ENCODE results near the gene MINDY1.

MINDY1 gene

GRCh38 chr1:150995460-150995859 is 11.2 kb downstream of the MINDY1 start:
- H3K9me3 Mint-ChIP-seq = no peaks in the 10 kb centered on the region
- no peaks in the 10 kb centered on the region for H3K27me3 Mint-ChIP-seq
- CTCF ChIA-PET = interaction anchor here (0.6 to 6.6 kb wide), 16 partner anchors 11 to 733 kb away, joined by 3 to 89 read pairs (median 5); partner anchors contain the start of genes ANXA9, CDC42SE1, MINDY1 and MLLT11
- no peak for DNase-seq
- no peak overlapping the region for H3K4me3 Mint-ChIP-seq
- H3K4me1 Mint-ChIP-seq = peaks cover 13% of the 10 kb centered on the region
- peak overlapping the region; percentile 35 for H3K27ac Mint-ChIP-seq
- peaks cover 22% of the 10 kb centered on the region for H3K36me3 Mint-ChIP-seq

GRCh38 chr1:150994248-150994647 is 12.5 kb downstream of the MINDY1 start:
- H3K27me3 Mint-ChIP-seq = no peaks in the 10 kb centered on the region
- no peak overlapping the region for H3K4me3 Mint-ChIP-seq
- H3K4me1 Mint-ChIP-seq = peaks cover 9% of the 10 kb centered on the region
- H3K9me3 Mint-ChIP-seq = no peaks in the 10 kb centered on the region
- peak overlapping the region; percentile 50 for H3K27ac Mint-ChIP-seq
- DNase-seq = no peak
- CTCF ChIA-PET = interaction anchor here (0.8 to 6.6 kb wide), 6 partner anchors 12 to 162 kb away, joined by 3 to 89 read pairs (median 8); partner anchors contain the start of genes ANXA9, MINDY1 and TNFAIP8L2
- peaks cover 17% of the 10 kb centered on the region for H3K36me3 Mint-ChIP-seq

- Mint-ChIP-seq H3K9me3 (no peaks in the 10 kb centered on the region), H3K4me1 (peaks cover 11% of the 10 kb centered on the region), H3K27me3 (peaks cover 5% of the 10 kb centered on the region), H3K27ac (no peak overlapping the region), H3K4me3 (no peak overlapping the region), H3K36me3 (peaks cover 12% of the 10 kb centered on the region)
- CTCF ChIA-PET = interaction anchor here (0.7 kb wide), 1 partner anchor 459 kb away, joined by 3 read pairs; no protein-coding TSS in a partner anchor
- DNase-seq = no peak
Measured at GRCh38 chr1:150992626-150993025, 14.1 kb downstream of the MINDY1 start.

- CTCF ChIA-PET = interaction anchor here (0.6 to 1.7 kb wide), 2 partner anchors 9 to 11 kb away, joined by 3 to 5 read pairs; no protein-coding TSS in a partner anchor
- H3K36me3 Mint-ChIP-seq = no peaks in the 10 kb centered on the region
Measured at GRCh38 chr1:150987924-150988323, 18.8 kb downstream of the MINDY1 start.

GRCh38 chr1:150985179-150985825 is 21.4 kb downstream of the MINDY1 start:
- Mint-ChIP-seq H3K4me1 (peaks cover 7% of the 10 kb centered on the region), H3K36me3 (no peaks in the 10 kb centered on the region), H3K4me3 (no peak overlapping the region), H3K9me3 (no peaks in the 10 kb centered on the region), H3K27ac (no peak overlapping the region), H3K27me3 (peaks cover 39% of the 10 kb centered on the region)
- no peak for DNase-seq
- CTCF ChIA-PET = interaction anchor here (1.0 to 7.6 kb wide), 2 partner anchors 11 to 12 kb away, joined by 3 to 89 read pairs; no protein-coding TSS in a partner anchor

More at GRCh38 chr1:150987924-150988323, 18.8 kb downstream of the MINDY1 start:
- Mint-ChIP-seq H3K27ac (no peak overlapping the region), H3K4me3 (no peak overlapping the region), H3K27me3 (peaks cover 29% of the 10 kb centered on the region), H3K4me1 (peaks cover 5% of the 10 kb centered on the region), H3K9me3 (no peaks in the 10 kb centered on the region)
- no peak for DNase-seq

GRCh38 chr1:150981805-150982712 is 24.6 kb downstream of the MINDY1 start, which contains the start of gene ANXA9:
ANXA9 (plus strand) TSS chr1:150982292; CDS start chr1:150983106, 814 bp downstream.
- Mint-ChIP-seq H3K36me3 (no peaks in the 10 kb centered on the region), H3K27me3 (peaks cover 38% of the 10 kb centered on the region), H3K9me3 (no peaks in the 10 kb centered on the region), H3K4me1 (peaks cover 26% of the 10 kb centered on the region), H3K4me3 (no peak within 1 kb of the TSS), H3K27ac (no peak within 1 kb of the TSS)
- CTCF ChIA-PET = interaction anchor here (0.6 to 7.6 kb wide), 7 partner anchors 15 to 394 kb away, joined by 3 to 89 read pairs (median 4); partner anchors contain the start of gene MINDY1
- DNase-seq = no peak

- Mint-ChIP-seq H3K4me3 (no peak overlapping the region), H3K9me3 (no peaks in the 10 kb centered on the region), H3K27me3 (peaks cover 39% of the 10 kb centered on the region), H3K4me1 (peaks cover 34% of the 10 kb centered on the region), H3K36me3 (no peaks in the 10 kb centered on the region), H3K27ac (no peak overlapping the region)
- CTCF ChIA-PET = interaction anchor here (0.9 to 7.6 kb wide), 9 partner anchors 15 to 433 kb away, joined by 3 to 89 read pairs (median 4); partner anchors contain the start of gene MINDY1
- no peak for DNase-seq
Measured at GRCh38 chr1:150981177-150981804, 25.4 kb downstream of the MINDY1 start.

GRCh38 chr1:150979092-150980056 is 27.3 kb downstream of the MINDY1 start:
- peak; percentile 94 for DNase-seq
- H3K4me3 Mint-ChIP-seq = peak overlapping the region; percentile 38
- H3K9me3 Mint-ChIP-seq = no peaks in the 10 kb centered on the region
- H3K36me3 Mint-ChIP-seq = no peaks in the 10 kb centered on the region
- H3K27ac Mint-ChIP-seq = peak overlapping the region; percentile 37
- peaks cover 44% of the 10 kb centered on the region for H3K4me1 Mint-ChIP-seq
- CTCF ChIA-PET = interaction anchor here (0.7 to 7.6 kb wide), 15 partner anchors 9 to 725 kb away, joined by 3 to 89 read pairs (median 5); partner anchors contain the start of genes C1orf56 and MINDY1
- peaks cover 27% of the 10 kb centered on the region for H3K27me3 Mint-ChIP-seq

GRCh38 chr1:150976879-150977694 is 29.6 kb downstream of the MINDY1 start:
- peak overlapping the region; percentile 22 for H3K4me3 Mint-ChIP-seq
- CTCF ChIA-PET = interaction anchor here (0.7 to 2.6 kb wide), 6 partner anchors 11 to 416 kb away, joined by 3 to 9 read pairs (median 6); no protein-coding TSS in a partner anchor
- H3K27ac Mint-ChIP-seq = peak overlapping the region; percentile 64
- peaks cover 17% of the 10 kb centered on the region for H3K27me3 Mint-ChIP-seq
- H3K9me3 Mint-ChIP-seq = no peaks in the 10 kb centered on the region
- H3K4me1 Mint-ChIP-seq = peaks cover 60% of the 10 kb centered on the region
- peak; percentile 73 for DNase-seq
- H3K36me3 Mint-ChIP-seq = peaks cover 11% of the 10 kb centered on the region

GRCh38 chr1:150976401-150976821 is 30.3 kb downstream of the MINDY1 start:
- Mint-ChIP-seq H3K4me1 (peaks cover 64% of the 10 kb centered on the region), H3K9me3 (no peaks in the 10 kb centered on the region), H3K4me3 (peak overlapping the region; percentile 69), H3K36me3 (peaks cover 12% of the 10 kb centered on the region), H3K27me3 (peaks cover 13% of the 10 kb centered on the region), H3K27ac (peak overlapping the region; percentile 47)
- no peak for DNase-seq
- CTCF ChIA-PET = interaction anchor here (0.7 to 1.7 kb wide), 3 partner anchors 11 to 416 kb away, joined by 3 to 8 read pairs (median 3); no protein-coding TSS in a partner anchor

GRCh38 chr1:150974580-150975478 is 31.9 kb downstream of the MINDY1 start, which contains the start of gene CERS2:
CERS2 (minus strand) TSS chr1:150974835; CDS start chr1:150969090, 5,745 bp downstream.
- peaks cover 77% of the 10 kb centered on the region for H3K4me1 Mint-ChIP-seq
- H3K27ac Mint-ChIP-seq = peak within 1 kb of the TSS; percentile 86
- peaks cover 16% of the 10 kb centered on the region for H3K36me3 Mint-ChIP-seq
- peak within 1 kb of the TSS; percentile 90 for H3K4me3 Mint-ChIP-seq
- CTCF ChIA-PET = interaction anchor here (1.7 kb wide), 1 partner anchor 414 kb away, joined by 8 read pairs; no protein-coding TSS in a partner anchor
- peaks cover 13% of the 10 kb centered on the region for H3K27me3 Mint-ChIP-seq
- DNase-seq = peak; percentile 89
- H3K9me3 Mint-ChIP-seq = no peaks in the 10 kb centered on the region

Data from activated naive CD4-positive, alpha-beta T cell treated with anti-CD3 and anti-CD28 coated beads, Interleukin-2, amount 10 ng/mL, durations not matched to agents 7 days and 5 days (primary cell).